Esophagus squamous epithelium (tissue), 4 donors: ENCODE data around the gene MEF2D.

Experiments used
- CTCF ChIP-seq, 6 experiments: fragments of 450-650 bp in 4 of 6; fragments of 200-600 bp in 2 of 6; sonication (generic) in 2 of 6; IDR thresholded peaks; one replicate each; pipeline ENCODE4 v1.5.1; 2016 to 2019; ENCODE audit warnings: antibody characterized with exemption in 6 of 6, mild to moderate bottlenecking in 4 of 6, moderate library complexity in 4 of 6
- POLR2A ChIP-seq, 4 donors: fragments of 450-650 bp; IDR thresholded peaks; one replicate each; pipeline ENCODE4 v1.6.1; 2017; ENCODE audit warnings: antibody characterized with exemption in 4 of 4, mild to moderate bottlenecking in 4 of 4, moderate library complexity in 3 of 4

- TF ChIP-seq CTCF (IDR thresholded peaks at IDR 0.05) (no peak), POLR2A (IDR thresholded peaks at IDR 0.05) (no peak)
Observed at GRCh38 chr1:156494309-156494895, 6.2 kb downstream of the MEF2D start.
